ENCODE results near the gene KIRREL3.

Gene KIRREL3

DNA sequence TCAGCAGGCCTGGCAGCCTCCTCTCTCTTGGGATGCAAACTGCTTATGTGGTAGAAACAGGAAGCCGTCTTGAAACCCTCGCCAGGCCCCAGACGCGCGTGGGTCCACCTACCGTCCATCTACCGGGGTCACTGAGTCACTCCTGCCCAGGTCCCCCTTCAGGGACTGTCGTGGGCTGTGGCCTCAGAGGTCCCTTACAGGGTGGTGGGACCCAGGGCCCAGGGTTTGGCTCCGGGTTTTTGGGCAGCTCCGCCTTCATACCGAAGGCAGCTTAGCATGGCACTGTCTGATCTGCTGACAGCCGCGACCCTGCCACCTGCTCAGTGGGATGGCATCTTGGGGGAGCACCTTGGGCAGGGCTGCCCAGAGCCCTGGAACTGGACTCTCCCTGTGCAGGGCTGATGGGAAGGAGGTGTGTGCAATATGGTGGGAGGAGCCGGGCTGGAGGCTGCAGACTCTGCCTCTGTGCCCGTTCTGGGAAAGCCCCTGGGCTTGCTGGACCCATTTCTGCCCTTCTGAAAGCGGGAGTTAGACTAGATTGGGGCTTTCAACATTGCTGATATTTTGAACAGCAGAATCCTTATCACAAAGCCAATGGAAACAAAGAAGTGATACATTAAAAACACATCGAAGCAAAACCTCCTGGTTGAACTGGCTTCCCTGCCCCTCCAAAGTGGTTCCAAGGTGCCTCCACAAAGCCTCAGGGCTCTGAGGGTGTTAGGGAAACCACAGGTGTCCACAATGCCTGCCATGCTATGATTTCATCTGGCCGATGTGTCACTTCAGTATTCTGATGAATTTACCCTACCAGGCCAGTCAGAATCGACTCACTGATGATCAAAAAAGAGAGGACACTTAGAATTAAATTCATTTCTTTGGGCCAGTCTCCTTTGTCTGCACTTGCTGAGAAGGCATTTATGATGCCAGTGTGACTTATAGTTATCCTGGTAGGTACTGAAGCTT lies 316.5 kb downstream of the KIRREL3 start:
- Histone ChIP-seq H3K27ac (replicated peaks) (no peak overlapping the region), H3K4me3 (replicated peaks; ENCODE audit: insufficient read depth, low read length) (no peak overlapping the region), H3K27me3 (ENCODE audit: insufficient read depth, poor library complexity, severe bottlenecking) (peaks cover 2% of the 10 kb centered on the region)
- TF ChIP-seq GABPA (IDR thresholded peaks at IDR 0.05; ENCODE audit: low read depth) (no peak), SPI1 (IDR thresholded peaks at IDR 0.05; ENCODE audit: borderline replicate concordance, low read depth) (no peak), POLR2AphosphoS5 (IDR thresholded peaks at IDR 0.05; ENCODE audit: low read depth) (no peak)
- TF ChIP-seq, protein P1, sequence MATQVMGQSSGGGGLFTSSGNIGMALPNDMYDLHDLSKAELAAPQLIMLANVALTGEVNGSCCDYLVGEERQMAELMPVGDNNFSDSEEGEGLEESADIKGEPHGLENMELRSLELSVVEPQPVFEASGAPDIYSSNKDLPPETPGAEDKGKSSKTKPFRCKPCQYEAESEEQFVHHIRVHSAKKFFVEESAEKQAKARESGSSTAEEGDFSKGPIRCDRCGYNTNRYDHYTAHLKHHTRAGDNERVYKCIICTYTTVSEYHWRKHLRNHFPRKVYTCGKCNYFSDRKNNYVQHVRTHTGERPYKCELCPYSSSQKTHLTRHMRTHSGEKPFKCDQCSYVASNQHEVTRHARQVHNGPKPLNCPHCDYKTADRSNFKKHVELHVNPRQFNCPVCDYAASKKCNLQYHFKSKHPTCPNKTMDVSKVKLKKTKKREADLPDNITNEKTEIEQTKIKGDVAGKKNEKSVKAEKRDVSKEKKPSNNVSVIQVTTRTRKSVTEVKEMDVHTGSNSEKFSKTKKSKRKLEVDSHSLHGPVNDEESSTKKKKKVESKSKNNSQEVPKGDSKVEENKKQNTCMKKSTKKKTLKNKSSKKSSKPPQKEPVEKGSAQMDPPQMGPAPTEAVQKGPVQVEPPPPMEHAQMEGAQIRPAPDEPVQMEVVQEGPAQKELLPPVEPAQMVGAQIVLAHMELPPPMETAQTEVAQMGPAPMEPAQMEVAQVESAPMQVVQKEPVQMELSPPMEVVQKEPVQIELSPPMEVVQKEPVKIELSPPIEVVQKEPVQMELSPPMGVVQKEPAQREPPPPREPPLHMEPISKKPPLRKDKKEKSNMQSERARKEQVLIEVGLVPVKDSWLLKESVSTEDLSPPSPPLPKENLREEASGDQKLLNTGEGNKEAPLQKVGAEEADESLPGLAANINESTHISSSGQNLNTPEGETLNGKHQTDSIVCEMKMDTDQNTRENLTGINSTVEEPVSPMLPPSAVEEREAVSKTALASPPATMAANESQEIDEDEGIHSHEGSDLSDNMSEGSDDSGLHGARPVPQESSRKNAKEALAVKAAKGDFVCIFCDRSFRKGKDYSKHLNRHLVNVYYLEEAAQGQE (IDR thresholded peaks at IDR 0.05; ENCODE audit: insufficient replicate concordance, low read depth): no peak
- TF ChIP-seq, protein P2, sequence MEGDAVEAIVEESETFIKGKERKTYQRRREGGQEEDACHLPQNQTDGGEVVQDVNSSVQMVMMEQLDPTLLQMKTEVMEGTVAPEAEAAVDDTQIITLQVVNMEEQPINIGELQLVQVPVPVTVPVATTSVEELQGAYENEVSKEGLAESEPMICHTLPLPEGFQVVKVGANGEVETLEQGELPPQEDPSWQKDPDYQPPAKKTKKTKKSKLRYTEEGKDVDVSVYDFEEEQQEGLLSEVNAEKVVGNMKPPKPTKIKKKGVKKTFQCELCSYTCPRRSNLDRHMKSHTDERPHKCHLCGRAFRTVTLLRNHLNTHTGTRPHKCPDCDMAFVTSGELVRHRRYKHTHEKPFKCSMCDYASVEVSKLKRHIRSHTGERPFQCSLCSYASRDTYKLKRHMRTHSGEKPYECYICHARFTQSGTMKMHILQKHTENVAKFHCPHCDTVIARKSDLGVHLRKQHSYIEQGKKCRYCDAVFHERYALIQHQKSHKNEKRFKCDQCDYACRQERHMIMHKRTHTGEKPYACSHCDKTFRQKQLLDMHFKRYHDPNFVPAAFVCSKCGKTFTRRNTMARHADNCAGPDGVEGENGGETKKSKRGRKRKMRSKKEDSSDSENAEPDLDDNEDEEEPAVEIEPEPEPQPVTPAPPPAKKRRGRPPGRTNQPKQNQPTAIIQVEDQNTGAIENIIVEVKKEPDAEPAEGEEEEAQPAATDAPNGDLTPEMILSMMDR (IDR thresholded peaks at IDR 0.05; ENCODE audit: insufficient read depth, low read length): no peak
- DNase-seq (ENCODE audit: low read depth in 1 of 2, low spot score in 1 of 2): no peak

DNA sequence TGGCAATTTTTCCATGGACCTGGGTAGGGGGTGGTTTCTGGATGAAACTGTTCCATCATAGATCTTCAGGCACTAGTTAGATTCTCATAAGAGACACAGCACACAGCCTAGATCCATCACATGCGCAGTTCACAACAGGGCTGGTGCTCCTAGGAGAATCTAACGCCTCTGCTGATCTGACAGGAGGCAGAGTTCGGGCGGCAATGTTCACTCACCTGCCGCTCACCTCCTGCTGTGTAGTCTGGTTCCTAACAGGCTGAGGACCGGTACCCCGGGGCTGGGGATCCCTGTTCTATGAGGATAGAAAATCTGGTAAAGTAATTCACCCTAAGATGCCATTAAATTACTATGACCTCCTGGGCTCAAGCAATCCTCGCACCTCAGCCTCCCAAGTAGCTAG lies 318.0 kb downstream of the KIRREL3 start:
- H3K27me3 ChIP-seq (ENCODE audit: insufficient read depth, poor library complexity, severe bottlenecking): no peaks in the 10 kb centered on the region

DNA sequence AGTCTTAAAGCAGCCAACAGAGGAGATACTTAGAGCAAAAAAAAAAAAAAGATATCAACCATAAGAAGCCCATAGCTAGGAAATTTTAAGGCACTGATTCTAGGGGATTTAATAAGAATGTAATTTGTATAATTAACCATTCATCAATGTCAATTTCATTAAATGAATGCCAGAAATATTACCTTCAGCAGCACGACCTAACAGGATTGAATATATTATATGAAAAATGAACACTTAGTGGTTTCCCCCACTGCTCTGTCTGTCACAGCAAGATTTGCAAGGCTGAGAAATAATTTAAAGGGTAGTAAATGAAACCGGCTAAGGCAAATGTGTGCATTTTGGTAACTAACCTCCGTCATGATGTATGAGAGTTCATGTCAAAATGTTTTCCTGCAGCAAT lies 319.9 kb downstream of the KIRREL3 start:
- TF ChIP-seq GABPA (IDR thresholded peaks at IDR 0.05; ENCODE audit: low read depth) (no peak), POLR2AphosphoS5 (IDR thresholded peaks at IDR 0.05; ENCODE audit: low read depth) (no peak), SPI1 (IDR thresholded peaks at IDR 0.05; ENCODE audit: borderline replicate concordance, low read depth) (no peak)
- TF ChIP-seq, protein P1 (IDR thresholded peaks at IDR 0.05; ENCODE audit: insufficient replicate concordance, low read depth): no peak
- TF ChIP-seq, protein P2 (IDR thresholded peaks at IDR 0.05; ENCODE audit: insufficient read depth, low read length): no peak
- no peak overlapping the region for H3K27ac ChIP-seq (replicated peaks)
- no peak overlapping the region for H3K4me3 ChIP-seq (replicated peaks; ENCODE audit: insufficient read depth, low read length)
- H3K27me3 ChIP-seq (ENCODE audit: insufficient read depth, poor library complexity, severe bottlenecking): no peaks in the 10 kb centered on the region
- DNase-seq (ENCODE audit: low read depth in 1 of 2, low spot score in 1 of 2): no peak

More for the DNA sequence above, 318.0 kb downstream of the KIRREL3 start:
- no peak overlapping the region for H3K27ac ChIP-seq (replicated peaks)
- H3K4me3 ChIP-seq (replicated peaks; ENCODE audit: insufficient read depth, low read length): no peak overlapping the region
- TF ChIP-seq, protein P1 (IDR thresholded peaks at IDR 0.05; ENCODE audit: insufficient replicate concordance, low read depth): no peak
- TF ChIP-seq POLR2AphosphoS5 (IDR thresholded peaks at IDR 0.05; ENCODE audit: low read depth) (no peak), GABPA (IDR thresholded peaks at IDR 0.05; ENCODE audit: low read depth) (no peak), SPI1 (IDR thresholded peaks at IDR 0.05; ENCODE audit: borderline replicate concordance, low read depth) (no peak)
- TF ChIP-seq, protein P2 (IDR thresholded peaks at IDR 0.05; ENCODE audit: insufficient read depth, low read length): no peak
- no peak for DNase-seq (ENCODE audit: low read depth in 1 of 2, low spot score in 1 of 2)

Measured in HL-60 (cell line).